Mesendoderm (in vitro differentiated cells): ENCODE data around the gene LSM14B.
"Not testable (repeated sequence)": the region's sequence is repeated elsewhere in the genome, so short reads cannot be mapped to it uniquely, and the experiment has no call there.

Source experiments
- DNase-seq: peaks from one replicate; pipeline ENCODE4 v3.0.0; 2013
- H2AK5ac ChIP-seq: 2 replicates; pipeline ENCODE4 v1.6.1; 2013; ENCODE audit warnings: low read length, inconsistent platforms
- H2BK120ac ChIP-seq: 2 replicates; pipeline ENCODE4 v1.6.1; 2013; ENCODE audit warnings: low read depth, mild to moderate bottlenecking, low read length, moderate library complexity, mixed read lengths
- H2BK15ac ChIP-seq: replicated peaks from 2 replicates; pipeline ENCODE4 v1.6.1; 2013; ENCODE audit warnings: low read depth, mild to moderate bottlenecking, moderate library complexity
- H2BK5ac ChIP-seq: 2 replicates; pipeline ENCODE4 v1.6.1; 2013; ENCODE audit warnings: low read length, inconsistent platforms
- H3K18ac ChIP-seq: 2 replicates; pipeline ENCODE4 v1.6.1; 2013; ENCODE audit warnings: mild to moderate bottlenecking, low read length, mixed read lengths
- H3K23ac ChIP-seq: one replicate; pipeline ENCODE4 v1.6.1; 2013; ENCODE audit warnings: low read length
- H3K27ac ChIP-seq: 2 replicates; pipeline ENCODE4 v1.5.1; 2013; ENCODE audit warnings: low read depth, mild to moderate bottlenecking, inconsistent platforms, low read length, moderate library complexity
- H3K27me3 ChIP-seq: 2 replicates; pipeline ENCODE4 v1.6.1; 2013; ENCODE audit warnings: low read length, control low read depth, mild to moderate bottlenecking, inconsistent platforms; ENCODE audit not compliant: insufficient read depth, poor library complexity
- H3K36me3 ChIP-seq: 2 replicates; pipeline ENCODE4 v1.6.1; 2013; ENCODE audit warnings: low read length, inconsistent platforms; ENCODE audit not compliant: control insufficient read depth, insufficient read depth
- H3K4ac ChIP-seq: one replicate; pipeline ENCODE4 v1.6.1; 2013; ENCODE audit warnings: low read depth, mild to moderate bottlenecking, low read length, moderate library complexity
- H3K4me1 ChIP-seq: 2 replicates; pipeline ENCODE4 v1.6.1; 2013; ENCODE audit warnings: low read depth, low read length, inconsistent platforms; ENCODE audit not compliant: control insufficient read depth
- H3K4me2 ChIP-seq: 2 replicates; pipeline ENCODE4 v1.6.1; 2013; ENCODE audit warnings: low read length
- H3K4me3 ChIP-seq: 2 replicates; pipeline ENCODE4 v1.5.1; 2013; ENCODE audit warnings: mild to moderate bottlenecking, low read length
- H3K56ac ChIP-seq: one replicate; pipeline ENCODE4 v1.6.1; 2013; ENCODE audit warnings: low read length
- H3K79me1 ChIP-seq: 2 replicates; pipeline ENCODE4 v1.6.1; 2013; ENCODE audit warnings: low read length, inconsistent platforms
- H3K79me2 ChIP-seq: 2 replicates; pipeline ENCODE4 v1.6.1; 2013; ENCODE audit warnings: mild to moderate bottlenecking, low read length; ENCODE audit not compliant: control insufficient read depth, insufficient read depth
- H3K9ac ChIP-seq: 2 replicates; pipeline ENCODE4 v1.6.1; 2013; ENCODE audit warnings: low read length, inconsistent platforms
- H4K5ac ChIP-seq: one replicate; pipeline ENCODE4 v1.6.1; 2013; ENCODE audit warnings: low read length
- H4K8ac ChIP-seq: one replicate; pipeline ENCODE4 v1.6.1; 2013; ENCODE audit warnings: low read depth, mild to moderate bottlenecking, control low read depth, low read length, moderate library complexity
- WGBS: extraction: QIAGEN DNeasy Blood & Tissue Kit; methylation state at CpG from one replicate; pipeline ENCODE4 v1.1.7; 2013; ENCODE audit warnings: low lambda C conversion rate, missing lambda C conversion rate; ENCODE audit not compliant: insufficient coverage; ENCODE audit errors: extremely low coverage; 5-methylcytosine and 5-hydroxymethylcytosine counted together

The LSM14B gene

DNA sequence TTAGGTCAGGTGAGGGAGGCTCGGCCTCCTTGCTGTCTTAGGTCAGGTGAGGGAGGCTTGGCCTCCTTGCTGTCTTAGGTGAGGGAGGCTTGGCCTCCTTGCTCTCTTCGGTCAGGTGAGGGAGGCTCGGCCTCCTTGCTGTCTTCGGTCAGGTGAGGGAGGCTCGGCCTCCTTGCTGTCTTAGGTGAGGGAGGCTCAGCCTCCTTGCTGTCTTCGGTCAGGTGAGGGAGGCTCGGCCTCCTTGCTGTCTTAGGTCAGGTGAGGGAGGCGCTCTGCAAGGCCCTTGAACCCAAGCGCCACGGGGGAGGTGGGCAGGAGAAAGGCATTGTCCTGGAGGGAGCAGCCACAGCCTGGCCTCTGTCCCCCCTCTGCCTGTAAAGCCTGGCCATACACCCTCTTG lies 26.1 kb downstream of the LSM14B start:
- H2AK5ac ChIP-seq, H3K27me3 ChIP-seq, H2BK15ac ChIP-seq, H3K4me3 ChIP-seq, H2BK5ac ChIP-seq, H3K18ac ChIP-seq, H2BK120ac ChIP-seq, DNase-seq, H3K36me3 ChIP-seq, H3K4me2 ChIP-seq, H3K23ac ChIP-seq, H4K8ac ChIP-seq, H3K9ac ChIP-seq, H3K4ac ChIP-seq, H4K5ac ChIP-seq, H3K27ac ChIP-seq: not testable (repeated sequence)
- Histone ChIP-seq H3K56ac (peak overlapping the region; percentile 34), H3K4me1 (peaks cover 15% of the 10 kb centered on the region), H3K79me2 (peaks cover 90% of the 10 kb centered on the region), H3K79me1 (peaks cover 42% of the 10 kb centered on the region)
- WGBS = no CpG with 5 or more reads among the region's 10 CpGs

DNA sequence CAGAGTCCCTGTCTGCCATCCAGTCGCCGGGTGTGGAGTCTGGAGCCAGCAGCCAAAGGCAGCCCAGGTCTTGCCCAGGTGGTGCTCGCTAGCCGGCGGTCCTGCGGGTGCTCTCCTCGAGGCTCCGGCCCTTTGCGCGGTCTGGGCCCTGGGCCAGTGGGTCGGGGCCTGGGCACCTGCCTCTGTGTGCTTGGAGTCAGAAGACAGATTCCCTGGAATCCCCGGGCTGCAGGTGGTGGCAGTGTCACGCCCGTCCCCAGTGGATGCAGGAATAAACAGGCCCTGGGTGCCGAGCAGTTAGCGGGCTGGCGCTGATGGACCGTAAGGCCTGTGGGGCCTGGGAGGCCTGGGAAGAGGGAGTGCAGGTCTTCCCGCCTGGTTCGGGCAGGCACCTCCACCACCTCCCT lies 26.6 kb downstream of the LSM14B start:
- Histone ChIP-seq H2BK15ac (no peak overlapping the region), H4K8ac (no peak overlapping the region), H3K23ac (no peak overlapping the region), H3K4me2 (no peak overlapping the region), H3K18ac (no peak overlapping the region), H2BK120ac (no peak overlapping the region), H2AK5ac (no peak overlapping the region), H2BK5ac (no peak overlapping the region), H3K79me1 (peaks cover 48% of the 10 kb centered on the region), H4K5ac (no peak overlapping the region), H3K27me3 (no peaks in the 10 kb centered on the region), H3K79me2 (peaks cover 95% of the 10 kb centered on the region), H3K4ac (no peak overlapping the region), H3K4me3 (no peak overlapping the region), H3K56ac (no peak overlapping the region), H3K9ac (no peak overlapping the region), H3K36me3 (peaks cover 2% of the 10 kb centered on the region), H3K27ac (no peak overlapping the region), H3K4me1 (peaks cover 15% of the 10 kb centered on the region)
- WGBS = no CpG with 5 or more reads among the region's 20 CpGs
- no peak for DNase-seq

DNA sequence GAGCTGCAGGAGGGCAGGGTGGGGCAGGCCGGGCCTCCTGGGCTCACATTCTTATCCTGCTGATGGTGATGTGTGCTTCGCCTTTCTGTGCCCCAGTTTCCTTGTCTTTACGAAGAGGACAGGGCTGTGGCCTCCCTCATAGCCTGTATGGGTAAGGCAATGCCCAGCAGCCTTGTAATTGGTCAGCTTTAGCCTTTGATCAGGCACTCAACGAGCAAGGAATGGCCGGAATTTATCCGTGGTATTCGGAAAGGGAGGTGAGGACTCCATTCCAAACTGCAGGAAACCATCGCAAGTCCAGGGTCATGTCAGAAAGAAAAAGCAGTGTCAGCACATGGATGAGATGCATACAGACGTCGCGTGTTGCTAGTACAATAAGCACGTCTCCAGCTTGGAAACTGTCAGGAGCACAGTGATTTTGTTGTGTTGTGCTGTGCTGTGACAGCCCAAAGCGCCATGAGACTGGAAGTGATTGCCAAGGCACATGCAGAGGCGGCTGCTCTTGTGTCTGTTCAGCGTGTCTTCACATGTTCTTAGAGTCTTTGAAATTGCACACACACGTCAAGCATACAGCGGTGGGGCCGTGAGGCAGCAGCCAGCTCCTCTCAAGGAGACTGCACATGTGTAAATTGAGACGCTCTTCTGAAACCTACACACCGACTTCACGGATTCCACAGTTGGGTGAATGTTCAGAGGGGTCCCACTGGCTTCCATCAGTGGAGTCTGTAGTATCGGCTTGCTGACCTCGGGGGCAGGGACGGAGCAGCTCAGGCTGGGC lies 27.4 kb downstream of the LSM14B start:
- H3K27me3 ChIP-seq = no peaks in the 10 kb centered on the region
- H2AK5ac ChIP-seq = no peak overlapping the region
- peak overlapping the region; percentile 3 for H3K56ac ChIP-seq
- no peak overlapping the region for H3K4ac ChIP-seq
- peaks cover 47% of the 10 kb centered on the region for H3K79me1 ChIP-seq
- no peak overlapping the region for H2BK120ac ChIP-seq
- no peak overlapping the region for H3K4me2 ChIP-seq
- H3K27ac ChIP-seq = no peak overlapping the region
- H3K4me3 ChIP-seq = no peak overlapping the region
- H2BK15ac ChIP-seq = no peak overlapping the region
- DNase-seq = peak; percentile 91
- no peak overlapping the region for H3K18ac ChIP-seq
- H2BK5ac ChIP-seq = no peak overlapping the region
- peaks cover 94% of the 10 kb centered on the region for H3K79me2 ChIP-seq
- peaks cover 13% of the 10 kb centered on the region for H3K4me1 ChIP-seq
- no peak overlapping the region for H4K5ac ChIP-seq
- H3K23ac ChIP-seq = peak overlapping the region; percentile 45
- no peak overlapping the region for H4K8ac ChIP-seq
- no CpG with 5 or more reads among the region's 24 CpGs for WGBS
- no peak overlapping the region for H3K9ac ChIP-seq
- H3K36me3 ChIP-seq = peaks cover 2% of the 10 kb centered on the region

DNA sequence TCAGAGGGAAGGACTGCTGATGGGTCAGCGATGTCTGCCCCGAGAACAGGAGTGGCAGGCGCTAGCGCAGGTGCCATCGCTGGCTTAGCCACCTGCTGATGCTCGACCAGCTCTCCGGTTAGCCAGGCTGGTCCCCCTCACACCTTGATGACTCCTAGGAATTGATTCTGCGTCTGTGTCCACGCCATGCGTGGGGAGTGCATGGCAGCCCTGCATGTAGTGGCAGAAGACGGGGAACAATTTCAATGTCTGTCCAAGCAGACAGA lies 28.0 kb downstream of the LSM14B start:
- Histone ChIP-seq H3K27me3 (no peaks in the 10 kb centered on the region), H3K79me2 (peaks cover 89% of the 10 kb centered on the region), H3K36me3 (peaks cover 2% of the 10 kb centered on the region), H2BK15ac (no peak overlapping the region), H3K4me2 (no peak overlapping the region), H4K5ac (no peak overlapping the region), H3K27ac (no peak overlapping the region), H3K9ac (no peak overlapping the region), H3K18ac (no peak overlapping the region), H3K23ac (peak overlapping the region; percentile 45), H3K56ac (no peak overlapping the region), H3K79me1 (peaks cover 46% of the 10 kb centered on the region), H2AK5ac (no peak overlapping the region), H3K4me1 (peaks cover 12% of the 10 kb centered on the region), H2BK120ac (no peak overlapping the region), H3K4ac (no peak overlapping the region), H3K4me3 (no peak overlapping the region), H2BK5ac (no peak overlapping the region), H4K8ac (no peak overlapping the region)
- DNase-seq = no peak
- WGBS = no CpG with 5 or more reads among the region's 11 CpGs

DNA sequence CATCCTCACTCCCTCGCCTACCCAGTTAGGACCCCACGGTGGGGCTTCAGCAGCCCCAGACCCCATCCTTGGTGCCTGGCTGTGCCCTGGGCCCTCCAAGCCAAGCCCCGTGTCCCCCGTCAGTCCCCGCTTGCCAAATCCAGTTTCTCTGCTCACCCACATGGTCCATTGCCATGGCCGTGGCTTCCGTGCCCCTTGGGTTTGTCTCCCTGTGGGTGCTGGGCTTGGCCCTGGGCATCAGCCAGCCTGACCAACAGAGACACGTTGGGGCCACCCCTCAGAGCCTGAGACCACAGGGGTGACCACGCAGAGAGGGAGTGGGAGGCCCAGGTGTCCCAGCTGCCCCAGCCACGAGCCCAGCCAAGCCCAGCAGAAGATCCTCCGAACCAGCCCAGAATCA lies 28.9 kb downstream of the LSM14B start:
- H3K79me1 ChIP-seq = peaks cover 40% of the 10 kb centered on the region
- H2BK5ac ChIP-seq = no peak overlapping the region
- H2AK5ac ChIP-seq = no peak overlapping the region
- H4K5ac ChIP-seq = no peak overlapping the region
- no peak for DNase-seq
- H2BK120ac ChIP-seq = no peak overlapping the region
- no peak overlapping the region for H3K4me2 ChIP-seq
- peaks cover 14% of the 10 kb centered on the region for H3K4me1 ChIP-seq
- H3K36me3 ChIP-seq = no peaks in the 10 kb centered on the region
- H3K18ac ChIP-seq = no peak overlapping the region
- no peak overlapping the region for H3K4me3 ChIP-seq
- no peak overlapping the region for H3K23ac ChIP-seq
- H3K27ac ChIP-seq = no peak overlapping the region
- H3K27me3 ChIP-seq = no peaks in the 10 kb centered on the region
- WGBS = no CpG with 5 or more reads among the region's 11 CpGs
- H3K4ac ChIP-seq = no peak overlapping the region
- H3K9ac ChIP-seq = no peak overlapping the region
- H2BK15ac ChIP-seq = no peak overlapping the region
- peaks cover 85% of the 10 kb centered on the region for H3K79me2 ChIP-seq
- no peak overlapping the region for H4K8ac ChIP-seq
- no peak overlapping the region for H3K56ac ChIP-seq

DNA sequence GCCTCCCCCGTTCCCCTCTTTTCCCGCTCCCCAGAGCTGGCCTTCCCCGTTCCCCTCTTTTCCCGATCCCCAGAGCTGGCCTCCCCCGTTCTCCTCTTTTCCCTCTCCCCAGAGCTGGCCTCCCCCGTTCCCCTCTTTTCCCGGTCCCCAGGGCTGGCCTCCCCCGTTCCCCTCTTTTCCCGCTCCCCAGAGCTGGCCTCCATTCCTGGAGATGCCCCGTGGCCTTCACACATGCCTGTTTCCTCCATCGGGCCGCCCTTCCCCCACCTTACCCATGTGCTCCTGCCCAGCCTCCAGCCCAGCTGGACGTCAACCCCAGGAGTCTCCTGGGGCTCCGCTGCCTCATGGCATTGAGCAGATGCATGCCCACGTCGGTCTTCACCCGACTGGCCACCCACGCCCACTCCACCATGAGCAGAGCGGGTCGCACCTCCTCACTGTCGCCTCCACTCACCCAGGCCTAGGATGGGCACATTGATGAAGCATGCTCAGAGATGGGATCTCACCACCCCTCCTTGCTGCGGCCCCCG lies 29.6 kb downstream of the LSM14B start:
- H2BK5ac ChIP-seq = no peak overlapping the region
- no peak overlapping the region for H2BK15ac ChIP-seq
- no peak overlapping the region for H3K4ac ChIP-seq
- no peak overlapping the region for H2AK5ac ChIP-seq
- H3K79me2 ChIP-seq = peaks cover 83% of the 10 kb centered on the region
- H2BK120ac ChIP-seq = no peak overlapping the region
- no peak overlapping the region for H3K4me2 ChIP-seq
- DNase-seq = no peak
- H3K4me3 ChIP-seq = no peak overlapping the region
- H3K36me3 ChIP-seq = no peaks in the 10 kb centered on the region
- H3K9ac ChIP-seq = no peak overlapping the region
- no peaks in the 10 kb centered on the region for H3K27me3 ChIP-seq
- no peak overlapping the region for H4K5ac ChIP-seq
- H4K8ac ChIP-seq = no peak overlapping the region
- no peak overlapping the region for H3K18ac ChIP-seq
- WGBS = no CpG with 5 or more reads among the region's 23 CpGs
- H3K4me1 ChIP-seq = peaks cover 14% of the 10 kb centered on the region
- H3K56ac ChIP-seq = no peak overlapping the region
- no peak overlapping the region for H3K27ac ChIP-seq
- peaks cover 39% of the 10 kb centered on the region for H3K79me1 ChIP-seq
- H3K23ac ChIP-seq = no peak overlapping the region
